Keratinocyte (primary cell): ENCODE measurements around the gene ILKAP. TPM values are rescaled to one million over a fixed set of nuclear protein-coding genes. Genes with fewer than 3 reads are reported as not detected.

Experiments
- DNase-seq: peaks from one replicate; pipeline ENCODE4 v3.0.0-alpha.2; 2011; ENCODE audit warnings: low read depth, missing footprints, low spot score
- FAIRE-seq: peaks from 2 replicates; lab custom pipeline; 2011; peaks lifted over from hg19 to GRCh38; lab: Jason Lieb, UNC
- H2AFZ ChIP-seq: 2 replicates; pipeline ENCODE4 v1.6.0; 2012; ENCODE audit warnings: low read length, control low read depth, inconsistent platforms; ENCODE audit not compliant: control insufficient read depth
- H3K27ac ChIP-seq: 2 replicates; pipeline ENCODE4 v1.5.1; 2011; ENCODE audit warnings: low read length; ENCODE audit not compliant: control insufficient read depth, insufficient read depth
- H3K27me3 ChIP-seq: 3 replicates; pipeline ENCODE4 v1.6.0; 2011; ENCODE audit warnings: low read length; ENCODE audit not compliant: control insufficient read depth, insufficient read depth; ENCODE audit errors: extremely low read depth
- H3K36me3 ChIP-seq, 2 experiments: 2 replicates in 1 of 2; 3 replicates in 1 of 2; pipeline ENCODE4 v1.5.1; 2011; ENCODE audit warnings: low read length in 2 of 2, mild to moderate bottlenecking in 1 of 2; ENCODE audit not compliant: control insufficient read depth in 2 of 2, insufficient read depth in 2 of 2; ENCODE audit errors: extremely low read depth in 1 of 2
- H3K4me1 ChIP-seq: 3 replicates; pipeline ENCODE4 v1.5.1; 2011; ENCODE audit warnings: low read length; ENCODE audit not compliant: control insufficient read depth, insufficient read depth; ENCODE audit errors: extremely low read depth
- H3K4me2 ChIP-seq: 3 replicates; pipeline ENCODE4 v1.6.0; 2011; ENCODE audit warnings: low read depth, low read length; ENCODE audit not compliant: control insufficient read depth, insufficient read depth; ENCODE audit errors: extremely low read depth
- H3K4me3 ChIP-seq, 3 experiments: fragments of 200-600 bp in 1 of 3; sonication (generic) in 1 of 3; 2 replicates in 2 of 3; 3 replicates in 1 of 3; pipeline ENCODE4 v1.5.1; 2011 to 2016; ENCODE audit warnings: low read length in 3 of 3, mild to moderate bottlenecking in 3 of 3, control low read depth in 2 of 3, inconsistent platforms in 1 of 3, low read depth in 1 of 3, mixed read lengths in 1 of 3, mixed run types in 1 of 3, moderate library complexity in 1 of 3; ENCODE audit not compliant: control insufficient read depth in 2 of 3, insufficient read depth in 2 of 3; ENCODE audit errors: extremely low read depth in 1 of 3
- H3K79me2 ChIP-seq: 2 replicates; pipeline ENCODE4 v1.6.0; 2012; ENCODE audit warnings: low read length; ENCODE audit not compliant: control insufficient read depth, insufficient read depth
- H3K9ac ChIP-seq: 3 replicates; pipeline ENCODE4 v1.6.0; 2011; ENCODE audit warnings: low read length; ENCODE audit not compliant: control insufficient read depth, insufficient read depth; ENCODE audit errors: extremely low read depth
- H3K9me1 ChIP-seq: 3 replicates; pipeline ENCODE4 v1.6.0; 2011; ENCODE audit warnings: low read length; ENCODE audit not compliant: control insufficient read depth, insufficient read depth; ENCODE audit errors: extremely low read depth
- H3K9me3 ChIP-seq: 2 replicates; pipeline ENCODE4 v1.5.1; 2012; ENCODE audit warnings: low read depth, low read length; ENCODE audit not compliant: control insufficient read depth
- H4K20me1 ChIP-seq: 3 replicates; pipeline ENCODE4 v1.6.0; 2011; ENCODE audit warnings: low read length; ENCODE audit not compliant: control insufficient read depth, insufficient read depth; ENCODE audit errors: extremely low read depth
- EZH2 ChIP-seq: IDR thresholded peaks from one replicate; pipeline ENCODE4 v1.6.1; 2012; ENCODE audit warnings: inconsistent platforms, mild to moderate bottlenecking, low read length, moderate library complexity
- dilution Hi-C: fragments of 300-500 bp; cut with MboI; formaldehyde crosslinking; loops from one replicate; pipeline ENCODE4 v1.7.0; 2020; ENCODE audit warnings: low sequenced_read_pairs; ENCODE audit not compliant: extremely low pct_ligation_motif_present
- polyA plus RNA-seq, 5 experiments: library from polyadenylated mRNA; depleted of rRNA in 3 of 5; stranded (reverse) in 3 of 5; stranded (forward) in 1 of 5; unstranded in 1 of 5; fragments of >200 nt; gene quantifications; 1 replicate in 1 of 5; 2 replicates in 3 of 5; 3 replicates in 1 of 5; pipeline versions ENCODE4 v1.2.1 to v1.2.3, GENCODE V29; 2011 to 2012; ENCODE audit warnings: missing spikeins in 2 of 5, low read depth in 1 of 5, low replicate concordance in 1 of 5
- TF ChIP-seq, protein P1 (sequence below), 3 experiments: IDR thresholded peaks in 1 of 3; conservative IDR thresholded peaks in 1 of 3; optimal IDR thresholded peaks in 1 of 3; 2 replicates in 2 of 3; 3 replicates in 1 of 3; pipeline versions ENCODE3 to v1.5.1; 2011; ENCODE audit warnings: low read length in 3 of 3, mild to moderate bottlenecking in 3 of 3, moderate library complexity in 2 of 3, control low read depth in 1 of 3, inconsistent platforms in 1 of 3; ENCODE audit not compliant: insufficient read depth in 2 of 3; ENCODE audit errors: extremely low read depth in 1 of 3

The ILKAP gene
- polyA plus RNA-seq, 1 donor (not counting 4 experiments of a cell fraction or from before 2014, with no cell fraction given), result 39.1 TPM

GRCh38 chr2:238161291-238162051 lies 42.0 kb downstream of the ILKAP start:
- dilution Hi-C loops, result no loop called here

DNA sequence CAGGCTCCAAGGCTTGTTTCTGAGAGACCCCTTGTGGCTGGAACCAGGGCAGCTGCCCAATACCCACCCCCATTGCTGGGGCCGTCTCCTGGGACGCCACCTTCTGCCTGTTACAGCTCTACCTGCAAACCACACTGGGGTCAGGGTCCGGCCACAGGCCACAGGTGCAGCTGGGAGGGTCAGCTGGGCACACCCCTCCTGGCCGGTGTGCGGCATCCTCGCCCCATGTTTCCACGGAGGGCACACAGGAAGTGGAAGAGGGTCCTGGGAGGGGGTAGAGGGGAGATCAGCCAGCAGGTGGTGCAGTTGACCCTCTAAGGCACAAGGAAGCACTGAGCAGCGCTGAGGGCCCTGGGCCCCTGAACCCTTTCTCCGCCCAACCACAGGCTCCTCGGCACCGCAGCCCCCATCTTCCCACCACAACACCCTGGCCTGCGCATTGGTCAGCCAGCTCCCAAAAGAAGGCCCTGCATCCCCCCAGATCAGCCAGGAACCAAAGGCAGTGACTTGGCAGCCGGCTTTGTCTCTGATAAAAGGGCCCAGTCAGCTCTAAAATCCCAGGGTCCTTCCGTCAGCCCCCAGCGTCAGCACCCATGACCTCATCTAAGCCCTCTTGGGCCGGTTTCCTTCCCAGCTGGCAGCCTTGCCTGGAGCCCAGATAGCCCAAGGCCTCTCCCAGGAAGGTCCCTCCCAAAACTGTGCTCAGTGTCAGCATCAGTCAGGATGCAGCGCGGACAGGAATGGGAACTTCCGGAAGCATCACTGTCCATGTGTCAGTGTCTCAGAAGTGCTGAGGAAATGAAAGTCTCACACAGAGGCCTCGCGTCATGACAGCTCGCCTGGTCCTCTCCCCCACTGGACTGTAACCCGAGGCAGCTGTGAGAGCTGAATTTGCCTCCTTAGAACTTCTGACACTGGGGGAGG lies 43.0 kb downstream of the ILKAP start:
- no peaks in the 10 kb centered on the region for H3K79me2 ChIP-seq
- no peak for FAIRE-seq
- no peaks in the 10 kb centered on the region for H4K20me1 ChIP-seq
- no peak overlapping the region for H3K4me2 ChIP-seq
- no peaks in the 10 kb centered on the region for H3K4me1 ChIP-seq
- no peaks in the 10 kb centered on the region for H3K36me3 ChIP-seq
- H3K9me3 ChIP-seq, result no peaks in the 10 kb centered on the region
- TF ChIP-seq, protein P1, sequence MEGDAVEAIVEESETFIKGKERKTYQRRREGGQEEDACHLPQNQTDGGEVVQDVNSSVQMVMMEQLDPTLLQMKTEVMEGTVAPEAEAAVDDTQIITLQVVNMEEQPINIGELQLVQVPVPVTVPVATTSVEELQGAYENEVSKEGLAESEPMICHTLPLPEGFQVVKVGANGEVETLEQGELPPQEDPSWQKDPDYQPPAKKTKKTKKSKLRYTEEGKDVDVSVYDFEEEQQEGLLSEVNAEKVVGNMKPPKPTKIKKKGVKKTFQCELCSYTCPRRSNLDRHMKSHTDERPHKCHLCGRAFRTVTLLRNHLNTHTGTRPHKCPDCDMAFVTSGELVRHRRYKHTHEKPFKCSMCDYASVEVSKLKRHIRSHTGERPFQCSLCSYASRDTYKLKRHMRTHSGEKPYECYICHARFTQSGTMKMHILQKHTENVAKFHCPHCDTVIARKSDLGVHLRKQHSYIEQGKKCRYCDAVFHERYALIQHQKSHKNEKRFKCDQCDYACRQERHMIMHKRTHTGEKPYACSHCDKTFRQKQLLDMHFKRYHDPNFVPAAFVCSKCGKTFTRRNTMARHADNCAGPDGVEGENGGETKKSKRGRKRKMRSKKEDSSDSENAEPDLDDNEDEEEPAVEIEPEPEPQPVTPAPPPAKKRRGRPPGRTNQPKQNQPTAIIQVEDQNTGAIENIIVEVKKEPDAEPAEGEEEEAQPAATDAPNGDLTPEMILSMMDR (optimal IDR thresholded peaks at IDR 0.05 in 1 of 3, IDR thresholded peaks at IDR 0.05 in 1 of 3, conservative IDR thresholded peaks at IDR 0.05 in 1 of 3; ENCODE audit: extremely low read depth in 1 of 3, insufficient read depth in 2 of 3, low read length in 3 of 3), result peak in 1 of 3 experiments; percentile 57
- TF ChIP-seq EZH2, result no peak
- H3K9ac ChIP-seq, result no peak overlapping the region
- dilution Hi-C loops, result no loop called here
- no peak overlapping the region for H3K27ac ChIP-seq
- no peak overlapping the region for H2AFZ ChIP-seq
- peaks cover 19% of the 10 kb centered on the region for H3K27me3 ChIP-seq
- no peak for DNase-seq
- H3K9me1 ChIP-seq, result no peaks in the 10 kb centered on the region
- no peak overlapping the region for H3K4me3 ChIP-seq

More at GRCh38 chr2:238161291-238162051, 42.0 kb downstream of the ILKAP start:
- Histone ChIP-seq H3K27me3 (peaks cover 19% of the 10 kb centered on the region), H2AFZ (no peak overlapping the region), H3K79me2 (no peaks in the 10 kb centered on the region), H3K27ac (no peak overlapping the region), H3K9ac (no peak overlapping the region), H4K20me1 (no peaks in the 10 kb centered on the region), H3K9me1 (no peaks in the 10 kb centered on the region), H3K4me3 (no peak overlapping the region), H3K36me3 (no peaks in the 10 kb centered on the region), H3K4me1 (no peaks in the 10 kb centered on the region), H3K9me3 (no peaks in the 10 kb centered on the region), H3K4me2 (no peak overlapping the region)
- DNase-seq (no peak), FAIRE-seq (no peak)
- TF ChIP-seq, protein P1 (optimal IDR thresholded peaks at IDR 0.05 in 1 of 3, IDR thresholded peaks at IDR 0.05 in 1 of 3, conservative IDR thresholded peaks at IDR 0.05 in 1 of 3; ENCODE audit: extremely low read depth in 1 of 3, insufficient read depth in 2 of 3, low read length in 3 of 3), result no peak
- no peak for TF ChIP-seq EZH2
